Skin of body (tissue), 3 donors: Measurements from ENCODE around the gene GALNT11. TPM values are rescaled to one million over a fixed set of nuclear protein-coding genes. Genes with fewer than 3 reads are reported as not detected.

Experiments
- DNase-seq: peaks from one replicate; lab custom pipeline; 2025; lab: John Stamatoyannopoulos, UW
- small RNA-seq: library from RNA; depleted of rRNA; stranded (forward); fragments of <200 nt; gene quantifications from one replicate; pipeline ENCODE3, GENCODE V24; 2014; ENCODE audit warnings: low replicate concordance
- total RNA-seq: library from RNA; depleted of rRNA; stranded (reverse); fragments of >200 nt; gene quantifications from one replicate; pipeline ENCODE4 v1.2.3, GENCODE V29; 2014

Gene GALNT11
- total RNA-seq, 1 donor from 2014 or later = 43.7 TPM

GRCh38 chr7:152144557-152145245 is 119.2 kb downstream of the GALNT11 start:
- no peak for DNase-seq

- DNase-seq = peak; percentile 14
These were observed 120.5 kb downstream of the GALNT11 start for GRCh38 chr7:152145853-152146466.

- no peak for DNase-seq
These were observed 123.2 kb downstream of the GALNT11 start for GRCh38 chr7:152148706-152149105.

- no peak for DNase-seq
These were observed 123.9 kb downstream of the GALNT11 start for GRCh38 chr7:152149363-152149762.

GRCh38 chr7:152152267-152152666 is 126.8 kb downstream of the GALNT11 start:
- no peak for DNase-seq

- DNase-seq = no peak
These were observed 133.5 kb downstream of the GALNT11 start for GRCh38 chr7:152158801-152159587.

- no peak for DNase-seq
These were observed 135.7 kb downstream of the GALNT11 start for GRCh38 chr7:152161171-152161570.

GRCh38 chr7:152162287-152162686 is 136.8 kb downstream of the GALNT11 start:
- no peak for DNase-seq

Small RNA genes within 50 kb of the gene (small RNA-seq; reads per million reads assigned to genes)
- not detected for gene RF00017

Other genes starting within 250 kb of the GALNT11 start
- gene PRKAG2, start 148.6 kb upstream of the GALNT11 start, total RNA-seq = 15.2 TPM
- not detected for gene GALNTL5, start 69.2 kb upstream of the GALNT11 start, total RNA-seq